Measurements from ENCODE around the gene CARD18.

Gene CARD18, protein sequence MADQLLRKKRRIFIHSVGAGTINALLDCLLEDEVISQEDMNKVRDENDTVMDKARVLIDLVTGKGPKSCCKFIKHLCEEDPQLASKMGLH

DNA sequence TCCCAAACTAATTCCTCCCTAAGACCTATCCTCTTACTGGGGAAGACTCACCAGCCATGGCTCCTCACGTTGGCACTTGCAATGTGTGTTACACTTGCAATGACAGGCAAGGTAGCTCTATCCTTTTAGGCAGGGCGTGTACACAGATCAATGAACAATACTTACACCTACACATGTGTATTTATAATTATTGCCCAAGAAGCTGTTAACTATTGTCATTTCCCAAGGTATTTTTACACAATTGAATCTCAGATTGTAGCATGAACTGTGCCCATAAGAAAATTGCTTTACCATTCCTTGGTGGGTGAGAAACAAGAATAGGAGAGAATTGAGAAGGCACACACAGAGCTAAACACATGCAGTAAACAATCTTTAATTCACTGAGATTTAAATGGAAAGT is at the start of gene CARD18:
CARD18 (minus strand) TSS at position 101 of the 400 bp plus-strand sequence; CDS start at position 58, 43 bp downstream.
- no peak for DNase-seq

DNA sequence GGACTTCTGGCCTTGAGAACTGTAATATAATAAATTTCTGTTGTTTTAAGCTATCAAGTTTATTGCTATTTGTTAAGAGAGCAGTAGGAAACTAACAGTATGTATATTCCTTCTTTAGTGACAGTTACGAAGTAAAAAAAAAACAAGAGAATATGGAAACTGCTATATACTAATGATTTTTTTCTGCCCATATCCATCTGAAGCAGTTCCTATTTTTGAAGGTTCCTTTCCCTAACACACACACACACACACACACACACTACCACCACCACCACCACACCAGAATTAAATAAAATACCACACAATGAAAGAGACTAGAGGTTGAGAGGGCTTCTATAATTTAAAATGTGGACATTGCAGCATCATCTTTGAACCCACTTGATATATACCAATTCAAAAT is 44.4 kb upstream of the CARD18 start:
- DNase-seq, result no peak

DNA sequence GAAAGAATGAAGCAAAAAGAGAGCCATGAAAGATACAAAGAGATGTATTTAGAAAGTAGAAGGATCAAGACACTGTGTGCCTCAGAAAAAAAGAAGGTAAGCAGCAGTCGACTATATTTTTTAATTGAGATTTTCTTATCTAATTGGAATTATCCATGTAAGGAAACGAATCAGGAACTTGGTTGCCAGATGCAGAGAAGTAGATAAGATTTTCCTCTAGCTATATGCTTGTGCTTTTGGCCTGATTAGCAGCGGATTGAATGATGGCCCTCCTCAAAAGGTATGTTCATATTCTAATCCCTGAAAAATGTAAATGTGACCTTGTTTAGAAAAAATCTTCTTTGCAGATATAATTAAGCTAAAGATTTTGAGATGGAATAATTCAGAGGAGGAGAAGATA is 43.9 kb upstream of the CARD18 start:
- DNase-seq, result no peak

DNA sequence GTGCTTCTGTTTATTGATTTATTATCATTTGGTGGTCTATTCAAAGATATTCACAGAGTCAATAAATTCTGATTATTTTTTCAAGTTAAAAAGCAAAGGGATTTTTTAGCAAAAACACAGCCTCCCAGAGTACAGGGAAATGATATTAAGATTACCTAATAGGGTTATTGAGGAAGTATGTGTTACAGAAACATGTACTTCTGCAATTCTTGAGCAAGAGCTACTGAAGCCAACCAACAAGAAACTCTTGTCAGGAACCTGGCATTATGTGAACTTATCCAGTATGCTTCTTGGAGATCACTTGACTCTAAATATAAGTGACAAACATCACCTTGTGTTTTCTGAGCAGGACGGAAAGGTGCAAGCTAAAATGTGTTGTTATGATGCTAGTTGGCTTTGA is 42.0 kb upstream of the CARD18 start:
- DNase-seq, result no peak

DNA sequence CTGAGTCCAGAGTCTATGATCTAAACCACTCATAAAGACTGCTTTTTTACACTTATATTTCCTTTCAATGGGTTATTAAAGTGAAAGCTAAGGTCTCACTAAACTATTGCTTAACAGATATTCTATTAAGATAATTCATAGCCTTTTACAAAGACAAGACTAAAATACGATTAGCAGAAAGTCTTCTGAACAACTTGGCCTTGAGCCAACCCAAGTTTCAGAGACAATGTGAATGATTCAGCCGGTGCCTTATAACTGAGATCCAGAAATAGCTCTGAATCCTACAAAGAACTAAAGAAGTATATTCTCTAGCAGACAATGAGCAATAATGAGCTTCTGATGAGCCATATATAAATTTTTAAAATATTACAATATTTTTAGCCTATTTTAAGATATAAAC is 41.5 kb upstream of the CARD18 start:
- DNase-seq, result peak in 2 of 58 donors; percentile 2 to 5

DNA sequence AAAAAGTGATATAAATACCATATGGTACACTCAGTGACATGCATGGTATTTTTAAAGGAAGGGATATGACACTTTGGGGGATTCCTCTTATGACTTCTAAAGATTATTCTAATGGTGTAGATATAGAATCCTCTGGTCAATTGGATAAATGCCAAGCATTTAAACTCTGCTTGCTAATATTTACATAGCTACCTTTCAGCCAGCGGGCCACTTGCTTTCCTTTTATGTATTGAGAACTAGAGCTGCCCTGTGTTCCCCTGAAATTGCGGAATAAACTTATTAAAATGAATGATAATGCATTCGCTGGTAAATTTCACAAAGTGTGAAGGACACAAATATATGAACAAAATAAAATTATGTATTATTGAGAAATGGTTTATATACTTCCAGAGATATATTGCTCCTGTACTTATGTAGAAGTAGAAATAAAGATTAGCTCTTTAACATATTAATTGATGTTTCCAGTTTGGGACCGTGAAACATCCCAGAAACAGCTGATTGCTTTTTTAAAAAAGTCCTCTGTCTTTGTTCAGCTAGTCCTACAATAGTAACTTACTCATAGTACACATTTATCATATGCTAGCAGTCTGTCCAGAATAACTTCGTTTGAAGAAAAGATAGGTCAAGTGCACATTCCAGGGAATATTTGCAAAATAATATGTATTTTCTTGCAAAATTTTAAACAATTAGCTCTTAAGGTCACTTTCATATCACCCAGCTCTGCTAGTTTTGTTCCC is 40.1 kb upstream of the CARD18 start:
- DNase-seq, result no peak

DNA sequence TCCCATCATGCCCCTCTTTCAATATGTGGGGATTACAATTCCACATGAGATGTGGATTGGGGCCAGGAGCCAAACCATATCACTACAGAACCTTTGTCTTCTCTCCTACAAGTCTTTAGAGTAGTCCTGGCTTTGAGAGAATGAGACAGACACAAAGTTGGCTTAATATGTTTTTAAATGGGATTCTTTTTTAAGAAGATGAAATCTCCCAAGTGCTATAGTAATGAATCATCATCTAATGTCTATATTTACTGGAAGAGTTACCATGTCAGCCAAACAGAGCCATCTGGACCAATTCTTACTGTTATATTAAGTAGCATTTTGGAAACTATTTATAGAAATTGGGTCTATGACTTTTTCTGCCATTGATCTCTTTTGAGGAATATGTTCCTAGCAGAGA is 38.1 kb upstream of the CARD18 start:
- no peak for DNase-seq

DNA sequence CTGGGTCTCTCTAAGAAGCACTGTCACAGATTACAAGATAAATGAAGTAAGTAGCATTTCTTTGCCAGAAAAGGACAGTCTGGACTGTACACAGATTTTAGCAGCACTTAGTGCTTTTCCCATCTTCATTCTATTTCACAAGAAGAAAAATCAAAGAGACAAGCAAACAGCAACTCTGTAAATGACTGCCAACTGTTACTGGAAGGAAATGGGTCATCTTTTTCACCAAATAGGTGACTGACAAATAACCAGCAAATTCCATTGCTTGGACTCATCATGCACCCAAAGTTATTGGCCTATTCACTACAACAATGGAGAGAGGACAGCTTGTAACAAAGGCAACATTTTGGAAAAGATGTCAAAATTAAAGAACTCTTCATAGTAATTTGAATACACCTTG is 28.9 kb upstream of the CARD18 start:
- DNase-seq, result no peak

DNA sequence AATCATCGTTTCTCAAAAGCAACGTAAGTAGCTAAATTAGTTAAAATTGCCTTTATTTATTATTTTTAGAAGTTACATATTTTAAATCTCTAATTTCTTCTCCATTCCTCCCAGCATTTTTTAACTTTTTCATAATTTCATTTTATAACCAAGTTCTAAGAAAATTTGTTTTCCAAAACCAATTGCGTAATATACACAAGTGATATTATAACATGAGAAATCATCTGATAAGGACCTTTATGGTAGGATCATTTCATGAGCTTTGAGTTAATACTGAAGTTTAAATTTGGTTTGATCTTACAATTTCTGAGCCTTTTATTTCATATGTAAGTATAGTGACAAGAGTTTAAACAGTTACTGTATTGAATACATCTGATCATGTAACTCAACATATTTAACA is 27.7 kb upstream of the CARD18 start:
- no peak for DNase-seq

DNA sequence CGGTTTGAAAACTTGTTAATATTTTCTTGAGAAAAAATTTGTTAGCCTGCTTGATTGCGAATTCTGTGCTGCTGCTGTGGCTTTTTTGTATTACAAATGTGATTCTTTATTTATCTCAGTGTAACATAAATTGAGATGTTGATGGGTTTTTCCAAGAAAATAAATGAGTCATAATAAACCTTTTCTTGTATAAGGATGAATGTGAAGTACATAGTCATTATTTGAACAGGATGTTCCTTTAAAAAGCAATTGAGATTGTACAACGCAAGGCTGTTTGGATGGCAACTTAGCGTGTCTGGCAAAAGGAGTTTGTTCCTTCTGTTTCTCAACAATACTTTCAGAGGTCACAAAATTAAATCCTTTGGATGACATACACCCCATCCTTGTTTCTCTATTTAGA is 24.6 kb upstream of the CARD18 start:
- DNase-seq, result no peak

DNA sequence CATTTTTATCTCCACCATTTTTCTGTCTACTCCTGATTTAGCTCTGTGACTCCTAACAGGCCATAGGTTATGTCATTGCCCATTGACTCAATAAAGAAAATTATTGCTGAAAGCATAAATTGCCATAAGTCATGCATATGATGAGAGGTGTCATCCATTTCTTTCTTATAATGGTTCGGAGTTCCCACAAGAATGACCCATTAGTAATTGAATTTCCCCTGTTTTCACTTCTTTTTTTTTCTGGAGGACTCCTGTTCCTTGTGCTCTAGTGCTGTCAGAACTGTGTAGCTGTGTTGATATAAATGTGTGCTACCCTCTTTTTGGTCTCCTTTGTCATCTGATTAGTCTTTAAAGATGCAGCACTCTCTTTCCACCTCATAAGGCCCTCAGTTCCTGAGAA is 22.9 kb upstream of the CARD18 start:
- no peak for DNase-seq

DNA sequence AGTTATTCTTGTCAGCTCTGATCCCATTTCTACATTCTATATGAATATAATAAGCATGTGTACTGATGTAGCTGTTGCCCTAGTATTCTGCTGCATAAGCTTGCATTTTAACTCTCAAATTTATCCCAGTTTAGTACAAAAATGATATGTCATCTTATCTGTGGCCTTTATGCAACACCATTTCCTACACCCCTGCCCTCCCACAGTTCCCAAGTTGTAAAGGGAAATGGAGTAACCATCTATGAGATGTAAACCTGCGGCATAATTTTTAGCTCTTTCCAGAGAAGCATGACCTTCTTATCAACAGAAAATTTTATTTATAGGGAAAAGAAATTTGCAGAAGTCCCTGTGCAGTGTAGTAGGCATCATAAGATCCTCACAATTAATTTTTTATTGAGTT is 18.9 kb upstream of the CARD18 start:
- DNase-seq, result no peak

DNA sequence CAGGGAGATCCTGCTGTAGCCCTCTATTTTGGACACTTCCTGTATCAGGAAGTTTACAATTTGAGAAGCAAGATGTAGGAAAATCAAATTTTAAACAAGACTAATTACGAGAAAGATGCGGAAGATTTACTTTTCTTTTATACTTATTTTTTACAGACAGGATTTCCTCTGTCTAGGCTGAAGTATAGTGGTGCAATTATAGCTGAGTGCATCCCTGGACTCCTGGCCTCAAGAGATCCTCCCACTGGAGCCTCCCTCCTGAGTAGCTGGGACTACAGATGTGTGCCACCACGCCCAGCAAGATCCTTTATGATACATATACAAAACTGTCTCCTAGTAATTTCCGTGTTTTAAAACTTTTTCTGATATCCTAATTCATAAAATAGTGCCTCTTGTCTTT is 17.2 kb upstream of the CARD18 start:
- DNase-seq, result no peak

DNA sequence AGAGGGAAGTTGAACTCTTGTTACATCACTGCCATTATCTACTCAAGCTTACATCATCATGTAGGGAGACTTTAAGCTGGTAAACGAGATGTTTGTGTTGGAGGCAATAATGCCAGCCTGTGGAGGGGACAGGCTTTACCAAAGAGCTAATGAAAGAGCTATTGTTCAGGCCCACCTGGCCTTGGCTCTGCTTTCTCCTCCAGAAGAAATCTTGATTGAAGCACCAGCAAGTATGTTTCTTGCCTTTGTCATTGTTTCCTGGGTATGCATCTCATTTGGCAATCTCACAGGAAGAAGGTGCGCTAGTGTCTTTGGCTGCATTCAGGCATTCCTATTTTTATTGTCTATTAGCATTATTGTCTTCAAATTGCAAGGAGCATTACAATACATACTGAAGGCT is 16.7 kb upstream of the CARD18 start:
- no peak for DNase-seq

DNA sequence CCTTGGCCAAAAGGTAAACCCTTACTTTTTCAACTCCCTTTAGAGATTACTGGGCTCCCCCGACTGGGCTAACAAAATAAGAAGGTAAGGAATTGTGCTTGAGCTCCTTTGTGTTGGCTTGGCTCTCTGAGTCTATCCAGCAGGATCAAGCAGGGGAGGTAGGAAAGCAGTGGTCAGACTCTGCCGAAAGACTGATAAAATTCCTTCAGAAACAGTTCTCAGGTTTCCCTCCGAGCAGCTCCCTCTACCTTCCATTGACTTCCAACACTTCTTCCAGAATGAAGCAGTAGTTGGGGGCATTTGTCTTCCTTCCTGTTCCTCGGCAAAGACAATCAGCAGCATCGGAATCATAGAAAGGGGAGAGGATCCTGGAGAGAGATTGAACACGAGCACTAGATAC is 16.1 kb upstream of the CARD18 start:
- DNase-seq, result no peak

DNA sequence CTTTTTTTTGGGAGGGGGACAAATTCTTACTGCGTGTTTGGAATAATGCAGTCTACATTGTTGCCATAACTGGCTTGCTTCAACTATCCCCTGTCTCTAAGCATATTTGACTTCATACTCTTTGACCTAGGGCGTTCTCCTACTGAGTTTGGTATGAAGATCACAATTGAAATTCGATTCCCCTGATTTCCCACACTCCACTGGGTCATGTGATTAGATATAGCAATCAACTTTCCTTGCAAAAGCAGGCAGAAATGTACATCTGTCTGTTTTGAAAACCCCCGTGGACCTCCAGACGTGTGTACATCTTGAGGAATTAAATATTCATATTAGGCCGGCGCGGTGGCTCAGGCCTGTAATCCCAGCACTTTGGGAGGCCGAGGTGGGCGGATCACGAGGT is 13.8 kb upstream of the CARD18 start:
- no peak for DNase-seq

DNA sequence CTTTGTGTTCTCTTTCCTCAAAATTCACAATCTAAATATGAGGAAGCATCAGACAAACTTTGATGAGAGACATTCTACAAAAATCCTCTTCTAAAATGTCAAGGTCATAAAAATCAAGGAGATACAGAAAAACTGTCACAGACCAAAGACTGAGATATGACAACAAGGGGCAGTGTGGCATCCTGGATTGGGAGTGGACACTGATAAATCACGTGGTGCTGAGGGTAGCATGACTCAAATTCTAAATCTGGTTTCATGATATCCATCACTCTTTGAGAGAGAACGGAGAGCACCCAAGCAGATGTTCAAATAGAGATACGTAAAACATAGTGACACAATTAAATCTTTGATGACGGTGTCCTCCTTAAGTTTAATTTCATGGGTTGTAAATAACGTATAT is 13.0 kb upstream of the CARD18 start:
- DNase-seq, result no peak

DNA sequence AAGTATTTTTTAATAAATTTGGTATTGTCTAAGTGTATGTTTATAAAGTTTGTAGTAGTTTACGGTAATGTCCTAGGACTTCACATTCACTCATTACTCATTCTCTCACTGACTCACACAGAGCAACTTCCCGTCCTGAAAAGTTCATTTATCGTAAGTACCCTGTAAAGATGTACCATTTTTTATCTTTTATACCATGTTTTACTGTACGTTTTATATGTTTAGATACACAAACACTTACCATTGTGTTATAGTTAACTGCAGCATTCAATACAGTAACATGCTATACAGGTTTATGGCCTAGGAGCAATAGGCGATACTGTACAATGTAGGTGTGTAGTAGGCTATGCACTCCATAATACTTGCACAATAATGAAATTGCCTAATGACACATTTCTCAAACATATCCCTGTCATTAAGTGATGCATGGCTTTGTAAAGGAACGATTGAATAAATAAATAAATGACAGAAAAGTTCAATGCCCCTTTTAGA is 12.5 kb upstream of the CARD18 start:
- DNase-seq, result no peak

DNA sequence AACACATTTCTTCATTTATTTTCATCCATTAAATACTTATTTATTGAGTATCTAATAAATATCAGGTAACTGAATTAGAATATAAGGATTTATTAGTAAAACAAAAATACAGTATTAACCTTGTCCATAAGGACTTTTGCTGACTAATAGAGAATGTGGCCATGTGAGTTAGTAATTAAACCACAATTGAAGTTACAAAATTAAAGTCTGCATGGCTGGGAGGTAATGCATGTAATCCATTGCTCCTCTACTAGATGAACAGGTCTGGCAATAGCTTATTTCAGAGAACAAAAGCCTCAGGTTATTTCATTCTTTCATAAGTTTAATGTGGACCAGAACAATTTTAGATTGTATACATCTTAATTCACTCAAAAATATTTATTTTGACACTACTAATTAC is 9.9 kb upstream of the CARD18 start:
- no peak for DNase-seq

DNA sequence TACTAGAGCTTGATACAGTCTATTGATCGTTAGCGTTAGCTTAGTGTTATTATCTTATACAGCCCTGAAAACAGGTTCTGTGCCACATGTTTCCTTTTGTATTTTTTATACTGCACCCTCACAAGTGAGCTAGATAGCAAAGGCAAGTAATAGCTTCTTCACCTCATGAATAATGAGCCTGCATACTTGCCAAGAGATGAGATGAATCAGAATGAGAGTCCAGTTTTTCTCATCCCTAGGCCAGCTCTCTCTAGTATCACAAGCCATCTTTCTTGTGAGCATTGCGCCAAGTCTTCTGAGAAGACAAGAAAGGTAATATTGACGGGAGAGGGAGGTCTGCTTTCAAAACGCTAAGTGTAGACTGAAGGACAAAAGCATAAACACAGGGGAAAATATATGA is 8.7 kb upstream of the CARD18 start:
- no peak for DNase-seq

DNA sequence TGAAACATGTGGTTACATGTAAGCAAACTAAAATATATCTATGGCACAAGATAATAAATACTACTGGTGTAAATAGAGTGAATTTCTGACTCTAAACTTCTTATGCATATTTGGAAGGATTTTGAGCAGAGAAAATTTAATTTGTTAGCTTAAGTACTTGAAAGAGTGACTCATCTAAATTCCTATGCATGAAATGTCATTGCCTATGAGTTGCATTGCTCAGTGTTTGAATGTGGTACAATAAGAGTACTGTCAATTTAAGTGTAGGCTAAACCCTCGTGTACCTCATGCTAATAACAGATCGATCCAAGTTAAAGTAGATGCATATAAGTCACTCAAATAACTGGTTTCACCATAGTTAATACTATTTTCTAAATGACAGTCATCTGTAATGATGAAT is 5.3 kb upstream of the CARD18 start:
- no peak for DNase-seq

DNA sequence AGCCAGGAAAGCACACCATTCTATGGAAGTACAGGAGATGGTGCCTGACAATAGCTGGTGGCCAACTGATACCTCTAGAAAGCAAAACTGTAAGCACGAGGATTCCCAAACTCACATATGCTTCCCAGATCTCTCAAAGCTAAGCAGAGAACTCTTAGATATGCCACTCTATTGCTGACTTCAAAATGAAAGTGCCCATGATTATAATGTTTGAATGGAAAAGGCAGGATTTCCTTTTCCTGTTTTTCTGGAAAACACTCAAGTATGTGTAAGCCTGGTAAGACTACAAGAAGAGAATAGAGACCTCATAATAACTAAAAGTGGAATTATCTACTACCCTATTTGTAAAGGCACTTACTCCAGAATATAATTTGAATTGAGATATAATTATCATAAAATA is 2.6 kb upstream of the CARD18 start:
- no peak for DNase-seq

DNA sequence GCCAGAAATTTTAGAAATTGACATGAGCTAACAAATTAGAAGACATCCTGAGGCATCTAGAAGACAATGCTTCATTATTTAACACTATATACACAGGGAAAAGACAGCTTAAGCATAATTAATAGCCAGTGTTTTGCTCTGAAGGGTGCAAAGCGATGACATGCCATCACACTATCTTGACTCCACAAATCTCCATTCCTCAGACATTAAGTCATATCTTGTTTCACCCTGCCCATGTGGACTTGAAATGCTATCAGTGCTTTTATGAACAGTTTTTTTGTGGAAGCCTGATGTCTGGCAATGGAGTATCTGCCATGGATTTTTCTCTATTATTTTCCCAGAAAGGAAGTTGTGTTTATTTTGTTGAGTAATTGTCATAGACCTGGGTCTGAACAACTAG is 2.3 kb downstream of the CARD18 start:
- DNase-seq, result no peak

DNA sequence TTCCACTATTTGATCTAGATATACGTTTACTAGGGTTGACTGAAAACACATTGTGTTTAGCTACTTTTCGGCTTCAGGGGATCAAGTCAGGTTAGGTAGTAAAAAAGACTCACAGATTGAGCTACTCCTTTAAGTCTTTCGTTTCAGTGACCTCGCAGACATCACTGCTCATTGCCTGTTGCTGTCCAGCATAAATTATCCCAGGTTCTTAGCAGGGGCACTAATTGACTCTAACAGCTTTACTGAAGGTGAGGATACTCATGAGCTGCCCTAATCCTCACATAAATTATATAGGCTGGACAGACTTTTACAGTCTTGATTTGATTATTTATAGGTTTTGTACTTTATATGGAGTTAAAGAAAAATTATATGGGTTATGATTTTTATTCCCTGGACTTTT is 3.7 kb downstream of the CARD18 start:
- DNase-seq, result no peak

Measured in anterior cingulate cortex (tissue), 58 donors.